Stimulated activated CD4-positive, alpha-beta T cell treated with anti-CD3 and anti-CD28 coated beads, Interleukin-12 subunit alpha, Interleukin-12 subunit beta, amount 100 ng/mL, for 24 hours (primary cell): Measurements from ENCODE around the gene COL4A1.

Experiments used
- DNase-seq, 2 experiments: peaks; one replicate each; pipeline ENCODE4 v3.0.0-alpha.2; 2020; ENCODE audit warnings: low read depth in 2 of 2

Gene COL4A1

GRCh38 chr13:110237875-110238817 is 68.8 kb downstream of the COL4A1 start:
- no peak for DNase-seq

GRCh38 chr13:110236831-110237261 is 70.1 kb downstream of the COL4A1 start:
- DNase-seq, result no peak

GRCh38 chr13:110236431-110236830 is 70.5 kb downstream of the COL4A1 start:
- no peak for DNase-seq

GRCh38 chr13:110234532-110234931 is 72.4 kb downstream of the COL4A1 start:
- no peak for DNase-seq

- DNase-seq, result no peak
Observed at GRCh38 chr13:110233951-110234280, 73.0 kb downstream of the COL4A1 start.

GRCh38 chr13:110233181-110233950 is 73.6 kb downstream of the COL4A1 start:
- DNase-seq, result no peak

GRCh38 chr13:110232756-110233155 is 74.2 kb downstream of the COL4A1 start:
- DNase-seq, result no peak

GRCh38 chr13:110232142-110232541 is 74.8 kb downstream of the COL4A1 start:
- no peak for DNase-seq

GRCh38 chr13:110231348-110232047 is 75.5 kb downstream of the COL4A1 start:
- DNase-seq, result no peak

- no peak for DNase-seq
Observed at GRCh38 chr13:110230661-110231347, 76.2 kb downstream of the COL4A1 start.

- no peak for DNase-seq
Observed at GRCh38 chr13:110229905-110230563, 76.9 kb downstream of the COL4A1 start.

- DNase-seq, result no peak
Observed at GRCh38 chr13:110228936-110229904, 77.7 kb downstream of the COL4A1 start.

GRCh38 chr13:110227864-110228643 is 78.9 kb downstream of the COL4A1 start:
- DNase-seq, result no peak

GRCh38 chr13:110227416-110227815 is 79.5 kb downstream of the COL4A1 start:
- DNase-seq, result no peak

- DNase-seq, result no peak
Observed at GRCh38 chr13:110225609-110226574, 81.1 kb downstream of the COL4A1 start.

- no peak for DNase-seq
Observed at GRCh38 chr13:110225003-110225402, 82.0 kb downstream of the COL4A1 start.

- no peak for DNase-seq
Observed at GRCh38 chr13:110224519-110224918, 82.4 kb downstream of the COL4A1 start.
